HG02678 (cell line): Measurements from ENCODE around the gene CARMIL3.
"Not testable (repeated sequence)": the region's sequence is repeated elsewhere in the genome, so short reads cannot be mapped to it uniquely, and the experiment has no call there.

Experiments used
- ATAC-seq: cut with Tn5 transposase; IDR thresholded peaks from one replicate; pipeline ENCODE4 v1.9.1; 2021; ENCODE audit warnings: mild to moderate bottlenecking, moderate library complexity; ENCODE audit not compliant: unreplicated experiment

CARMIL3 gene

GRCh38 chr14:24051789-24052655, at the start of gene CARMIL3:
Gene CARMIL3 (plus strand): TSS chr14:24052009. CDS start chr14:24052154, 145 bp downstream.
- ATAC-seq = peak; percentile 76

- peak; percentile 40 for ATAC-seq
Measured at GRCh38 chr14:24006471-24006816, 45.4 kb upstream of the CARMIL3 start.

GRCh38 chr14:24006817-24007652, 44.8 kb upstream of the CARMIL3 start:
- ATAC-seq = peak; percentile 84

GRCh38 chr14:24011051-24011450, 40.8 kb upstream of the CARMIL3 start:
- no peak for ATAC-seq

GRCh38 chr14:24012726-24013273, 39.0 kb upstream of the CARMIL3 start:
- ATAC-seq = not testable (repeated sequence)

GRCh38 chr14:24013654-24014514, 37.9 kb upstream of the CARMIL3 start:
- peak; percentile 62 for ATAC-seq

- ATAC-seq = not testable (repeated sequence)
Measured at GRCh38 chr14:24015745-24016144, 36.1 kb upstream of the CARMIL3 start.

GRCh38 chr14:24018978-24019377, 32.8 kb upstream of the CARMIL3 start:
- ATAC-seq = not testable (repeated sequence)

GRCh38 chr14:24019944-24020343, 31.9 kb upstream of the CARMIL3 start:
- ATAC-seq = not testable (repeated sequence)

GRCh38 chr14:24020520-24020919, 31.3 kb upstream of the CARMIL3 start:
- ATAC-seq = not testable (repeated sequence)

- ATAC-seq = not testable (repeated sequence)
Measured at GRCh38 chr14:24024939-24025418, 26.8 kb upstream of the CARMIL3 start.

GRCh38 chr14:24029687-24030086, 22.1 kb upstream of the CARMIL3 start:
- ATAC-seq = not testable (repeated sequence)

GRCh38 chr14:24031331-24031730, 20.5 kb upstream of the CARMIL3 start:
- ATAC-seq = not testable (repeated sequence)

GRCh38 chr14:24032727-24033418, 18.9 kb upstream of the CARMIL3 start:
- no peak for ATAC-seq

GRCh38 chr14:24035769-24036168, 16.0 kb upstream of the CARMIL3 start:
- ATAC-seq = not testable (repeated sequence)

GRCh38 chr14:24036169-24036962, 15.4 kb upstream of the CARMIL3 start:
- ATAC-seq = peak; percentile 73

GRCh38 chr14:24036963-24037657, 14.7 kb upstream of the CARMIL3 start:
- ATAC-seq = not testable (repeated sequence)

- no peak for ATAC-seq
Measured at GRCh38 chr14:24037658-24038037, 14.2 kb upstream of the CARMIL3 start.
